Neural cell (in vitro differentiated cells): ENCODE measurements around the gene TBX15. TPM values are rescaled to one million over a fixed set of nuclear protein-coding genes. Genes with fewer than 3 reads are reported as not detected.

ENCODE experiments used
- H2AFZ ChIP-seq: fragments of 200-600, 300-800 bp; sonication (generic), shearing (Covaris generic); 2 replicates; pipeline ENCODE4 v1.6.0; 2014; ENCODE audit warnings: low read depth, mild to moderate bottlenecking, antibody characterized with exemption, low read length, moderate library complexity
- H3F3A ChIP-seq: fragments of 200-600 bp; shearing (Covaris generic); 2 replicates; pipeline ENCODE4 v1.6.1; 2016; ENCODE audit warnings: mild to moderate bottlenecking, moderate library complexity, mixed read lengths, antibody characterized with exemption, low read length; ENCODE audit not compliant: insufficient read depth, poor library complexity, severe bottlenecking
- H3K27ac ChIP-seq: fragments of 200-600, 300-800 bp; sonication (generic), shearing (Covaris generic); 2 replicates; pipeline ENCODE4 v1.5.1; 2014; ENCODE audit warnings: mild to moderate bottlenecking, low read length, moderate library complexity
- H3K27me3 ChIP-seq: fragments of 300-800, 200-600 bp; sonication (generic), shearing (Covaris generic); 2 replicates; pipeline ENCODE4 v1.6.0; 2014; ENCODE audit warnings: mild to moderate bottlenecking, low read depth, low read length, moderate library complexity; ENCODE audit not compliant: insufficient read depth
- H3K36me3 ChIP-seq: fragments of 300-800, 200-600 bp; sonication (generic), shearing (Covaris generic); 2 replicates; pipeline ENCODE4 v1.5.1; 2014; ENCODE audit warnings: mild to moderate bottlenecking, antibody characterized with exemption, low read length, moderate library complexity; ENCODE audit not compliant: insufficient read depth
- H3K4me2 ChIP-seq: fragments of 300-800, 200-600 bp; sonication (generic), shearing (Covaris generic); 2 replicates; pipeline ENCODE4 v1.6.0; 2014; ENCODE audit warnings: mild to moderate bottlenecking, low read length
- H3K4me3 ChIP-seq: fragments of 300-800, 200-600 bp; sonication (generic), shearing (Covaris generic); 2 replicates; pipeline ENCODE4 v1.5.1; 2014; ENCODE audit warnings: mild to moderate bottlenecking, low read length, moderate library complexity
- H3K79me2 ChIP-seq: fragments of 200-600 bp; shearing (Covaris generic); replicated peaks from 2 replicates; pipeline ENCODE4 v1.6.0; 2014; ENCODE audit warnings: mild to moderate bottlenecking, low read length, moderate library complexity; ENCODE audit not compliant: insufficient read depth
- H3K9ac ChIP-seq: fragments of 300-800, 200-600 bp; sonication (generic), shearing (Covaris generic); 2 replicates; pipeline ENCODE4 v1.6.1; 2016; ENCODE audit warnings: mild to moderate bottlenecking, low read length, mixed read lengths
- H3K9me2 ChIP-seq: fragments of 200-600 bp; shearing (Covaris generic); 2 replicates; pipeline ENCODE4 v1.6.1; 2016; ENCODE audit warnings: mild to moderate bottlenecking, low read length, mixed read lengths; ENCODE audit not compliant: insufficient read depth
- H3K9me3 ChIP-seq: fragments of 200-600, 300-800 bp; sonication (generic), shearing (Covaris generic); 2 replicates; pipeline ENCODE4 v1.6.1; 2016; ENCODE audit warnings: mild to moderate bottlenecking, mixed run types, low read length, moderate library complexity, mixed read lengths
- H4K20me1 ChIP-seq: fragments of 200-600 bp; shearing (Covaris generic); 2 replicates; pipeline ENCODE4 v1.6.1; 2016; ENCODE audit warnings: mild to moderate bottlenecking, mixed run types; ENCODE audit not compliant: insufficient read depth
- EP300 ChIP-seq: fragments of 450-650 bp; conservative IDR thresholded peaks from 2 replicates; pipeline ENCODE4 v1.6.1; 2014; ENCODE audit warnings: antibody characterized with exemption, mild to moderate bottlenecking, moderate library complexity; ENCODE audit not compliant: poor library complexity, severe bottlenecking
- EZH2 ChIP-seq: fragments of 200-600, 300-800 bp; shearing (Covaris generic), sonication (generic); IDR thresholded peaks from 2 replicates; pipeline ENCODE4 v1.6.1; 2014; ENCODE audit warnings: antibody characterized with exemption, low read length, borderline replicate concordance, mild to moderate bottlenecking; ENCODE audit not compliant: insufficient read depth, poor library complexity, severe bottlenecking
- MXI1 ChIP-seq: fragments of 450-650 bp; conservative IDR thresholded peaks from 2 replicates; pipeline ENCODE4 v1.6.1; 2014; ENCODE audit warnings: antibody characterized with exemption, mild to moderate bottlenecking; ENCODE audit not compliant: poor library complexity, severe bottlenecking
- POLR2AphosphoS5 ChIP-seq: IDR thresholded peaks from 2 replicates; pipeline ENCODE4 v1.6.1; 2012
- RAD21 ChIP-seq: fragments of 450-650 bp; conservative IDR thresholded peaks from 2 replicates; pipeline ENCODE4 v1.6.1; 2014; ENCODE audit warnings: antibody characterized with exemption, mild to moderate bottlenecking, moderate library complexity
- SMC3 ChIP-seq: fragments of 450-650 bp; conservative IDR thresholded peaks from 2 replicates; pipeline ENCODE4 v1.6.1; 2014; ENCODE audit warnings: antibody characterized with exemption, mild to moderate bottlenecking, moderate library complexity; ENCODE audit not compliant: poor library complexity
- TAF1 ChIP-seq: IDR thresholded peaks from 2 replicates; pipeline ENCODE4 v1.6.1; 2012; ENCODE audit warnings: low read depth
- polyA plus RNA-seq: library from polyadenylated mRNA; depleted of rRNA; stranded (reverse); fragments of >200 nt; gene quantifications from 2 replicates; pipeline ENCODE4 v1.2.3, GENCODE V29; 2014
- TF ChIP-seq, protein P1 (sequence below): IDR thresholded peaks from 2 replicates; pipeline ENCODE4 v1.6.1; 2012; ENCODE audit warnings: borderline replicate concordance
- TF ChIP-seq, protein P2 (sequence below): fragments of 450-650 bp; IDR thresholded peaks from 2 replicates; pipeline ENCODE4 v1.5.1; 2014; ENCODE audit warnings: antibody characterized with exemption, mild to moderate bottlenecking, moderate library complexity; ENCODE audit not compliant: poor library complexity, severe bottlenecking

Gene TBX15
- polyA plus RNA-seq, 1 donor from 2014 or later, result 0.10 TPM

DNA sequence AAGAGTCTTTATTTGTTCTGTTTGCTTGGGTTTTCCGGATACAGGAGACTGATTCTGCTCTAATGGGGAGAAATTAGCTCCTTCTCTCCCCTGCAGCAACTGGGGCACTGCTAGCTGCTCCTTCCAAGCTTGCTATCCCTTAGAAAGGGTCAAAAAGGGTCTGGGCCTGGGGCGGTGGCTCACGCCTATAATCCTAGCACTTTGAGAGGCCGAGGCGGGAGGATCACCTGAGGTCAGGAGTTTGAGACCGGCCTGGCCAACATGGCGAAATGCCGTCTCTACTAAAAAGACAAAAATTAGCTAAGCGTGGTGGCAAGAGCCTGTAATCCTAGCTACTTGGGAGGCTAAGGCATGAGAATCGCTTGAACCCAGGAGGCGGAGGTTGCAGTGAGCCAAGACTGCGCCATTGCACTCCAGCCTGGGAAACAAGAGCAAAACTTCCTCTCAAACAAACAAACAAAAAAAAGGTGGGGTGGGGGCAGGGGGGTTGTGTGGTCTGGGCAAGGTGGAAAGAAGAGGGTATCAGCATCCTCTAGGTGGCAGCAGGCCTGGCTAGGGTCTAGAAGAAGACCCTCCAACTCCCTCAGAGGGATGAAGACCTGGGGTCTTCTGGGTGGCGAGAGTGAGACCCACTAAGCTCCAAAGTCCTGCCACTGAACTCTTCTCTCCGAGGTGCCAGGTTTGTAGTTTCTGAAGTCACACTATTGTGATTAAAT is 15.4 kb upstream of the TBX15 start:
- TF ChIP-seq SMC3, result no peak
- no peak for TF ChIP-seq EZH2
- no peak for TF ChIP-seq TAF1
- TF ChIP-seq, protein P1, sequence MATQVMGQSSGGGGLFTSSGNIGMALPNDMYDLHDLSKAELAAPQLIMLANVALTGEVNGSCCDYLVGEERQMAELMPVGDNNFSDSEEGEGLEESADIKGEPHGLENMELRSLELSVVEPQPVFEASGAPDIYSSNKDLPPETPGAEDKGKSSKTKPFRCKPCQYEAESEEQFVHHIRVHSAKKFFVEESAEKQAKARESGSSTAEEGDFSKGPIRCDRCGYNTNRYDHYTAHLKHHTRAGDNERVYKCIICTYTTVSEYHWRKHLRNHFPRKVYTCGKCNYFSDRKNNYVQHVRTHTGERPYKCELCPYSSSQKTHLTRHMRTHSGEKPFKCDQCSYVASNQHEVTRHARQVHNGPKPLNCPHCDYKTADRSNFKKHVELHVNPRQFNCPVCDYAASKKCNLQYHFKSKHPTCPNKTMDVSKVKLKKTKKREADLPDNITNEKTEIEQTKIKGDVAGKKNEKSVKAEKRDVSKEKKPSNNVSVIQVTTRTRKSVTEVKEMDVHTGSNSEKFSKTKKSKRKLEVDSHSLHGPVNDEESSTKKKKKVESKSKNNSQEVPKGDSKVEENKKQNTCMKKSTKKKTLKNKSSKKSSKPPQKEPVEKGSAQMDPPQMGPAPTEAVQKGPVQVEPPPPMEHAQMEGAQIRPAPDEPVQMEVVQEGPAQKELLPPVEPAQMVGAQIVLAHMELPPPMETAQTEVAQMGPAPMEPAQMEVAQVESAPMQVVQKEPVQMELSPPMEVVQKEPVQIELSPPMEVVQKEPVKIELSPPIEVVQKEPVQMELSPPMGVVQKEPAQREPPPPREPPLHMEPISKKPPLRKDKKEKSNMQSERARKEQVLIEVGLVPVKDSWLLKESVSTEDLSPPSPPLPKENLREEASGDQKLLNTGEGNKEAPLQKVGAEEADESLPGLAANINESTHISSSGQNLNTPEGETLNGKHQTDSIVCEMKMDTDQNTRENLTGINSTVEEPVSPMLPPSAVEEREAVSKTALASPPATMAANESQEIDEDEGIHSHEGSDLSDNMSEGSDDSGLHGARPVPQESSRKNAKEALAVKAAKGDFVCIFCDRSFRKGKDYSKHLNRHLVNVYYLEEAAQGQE, result no peak
- no peak for TF ChIP-seq POLR2AphosphoS5
- TF ChIP-seq MXI1, result no peak
- no peak for TF ChIP-seq EP300
- H3K9me2 ChIP-seq, result no peaks in the 10 kb centered on the region
- H3K4me3 ChIP-seq, result no peak overlapping the region
- no peak overlapping the region for H3K4me2 ChIP-seq
- H3K27ac ChIP-seq, result no peak overlapping the region
- no peak overlapping the region for H2AFZ ChIP-seq
- H3K9me3 ChIP-seq, result peaks cover 7% of the 10 kb centered on the region
- no peaks in the 10 kb centered on the region for H3K36me3 ChIP-seq
- H3K27me3 ChIP-seq, result peaks cover 100% of the 10 kb centered on the region
- H4K20me1 ChIP-seq, result no peaks in the 10 kb centered on the region
- no peak overlapping the region for H3K9ac ChIP-seq
- no peaks in the 10 kb centered on the region for H3F3A ChIP-seq
- H3K79me2 ChIP-seq, result no peaks in the 10 kb centered on the region

DNA sequence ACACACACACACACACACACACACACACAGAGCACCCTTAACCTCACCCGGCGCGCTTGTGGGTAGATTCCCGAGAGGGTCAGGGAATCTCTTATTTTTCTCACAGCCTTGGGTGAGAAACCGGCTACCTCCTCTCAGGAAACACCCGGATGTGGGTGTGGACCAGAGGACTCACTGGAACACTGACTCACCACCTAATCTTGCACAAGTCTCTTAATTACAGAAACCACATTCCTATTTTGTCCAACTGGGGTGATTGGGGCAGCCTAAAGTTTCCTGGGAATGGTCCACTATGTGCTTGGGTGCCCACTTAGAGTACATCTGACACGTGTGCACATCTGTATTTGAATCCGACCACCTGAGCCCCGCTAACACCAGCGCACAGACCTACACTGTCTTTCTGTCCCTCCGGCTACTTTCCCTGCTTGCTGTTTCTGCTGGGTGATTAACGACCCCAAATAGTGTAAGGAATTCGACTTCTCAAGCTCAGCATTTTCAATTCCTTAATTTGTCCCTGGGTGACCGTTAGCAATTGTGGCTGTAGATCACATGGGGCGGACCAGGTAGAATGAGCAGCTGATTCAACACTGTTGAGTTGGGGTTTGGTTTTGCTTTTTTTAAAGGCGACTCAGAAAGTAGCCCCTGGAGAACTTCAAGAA is 14.0 kb upstream of the TBX15 start:
- no peak overlapping the region for H3K4me3 ChIP-seq
- no peaks in the 10 kb centered on the region for H3K36me3 ChIP-seq

More for the DNA sequence above, 14.0 kb upstream of the TBX15 start:
- H3K4me2 ChIP-seq, result no peak overlapping the region
- no peak overlapping the region for H2AFZ ChIP-seq
- peaks cover 7% of the 10 kb centered on the region for H3K9me3 ChIP-seq
- H3K9me2 ChIP-seq, result no peaks in the 10 kb centered on the region
- H3F3A ChIP-seq, result no peaks in the 10 kb centered on the region
- H3K27ac ChIP-seq, result no peak overlapping the region
- H4K20me1 ChIP-seq, result no peaks in the 10 kb centered on the region
- no peak overlapping the region for H3K9ac ChIP-seq
- peaks cover 99% of the 10 kb centered on the region for H3K27me3 ChIP-seq
- TF ChIP-seq, protein P2, sequence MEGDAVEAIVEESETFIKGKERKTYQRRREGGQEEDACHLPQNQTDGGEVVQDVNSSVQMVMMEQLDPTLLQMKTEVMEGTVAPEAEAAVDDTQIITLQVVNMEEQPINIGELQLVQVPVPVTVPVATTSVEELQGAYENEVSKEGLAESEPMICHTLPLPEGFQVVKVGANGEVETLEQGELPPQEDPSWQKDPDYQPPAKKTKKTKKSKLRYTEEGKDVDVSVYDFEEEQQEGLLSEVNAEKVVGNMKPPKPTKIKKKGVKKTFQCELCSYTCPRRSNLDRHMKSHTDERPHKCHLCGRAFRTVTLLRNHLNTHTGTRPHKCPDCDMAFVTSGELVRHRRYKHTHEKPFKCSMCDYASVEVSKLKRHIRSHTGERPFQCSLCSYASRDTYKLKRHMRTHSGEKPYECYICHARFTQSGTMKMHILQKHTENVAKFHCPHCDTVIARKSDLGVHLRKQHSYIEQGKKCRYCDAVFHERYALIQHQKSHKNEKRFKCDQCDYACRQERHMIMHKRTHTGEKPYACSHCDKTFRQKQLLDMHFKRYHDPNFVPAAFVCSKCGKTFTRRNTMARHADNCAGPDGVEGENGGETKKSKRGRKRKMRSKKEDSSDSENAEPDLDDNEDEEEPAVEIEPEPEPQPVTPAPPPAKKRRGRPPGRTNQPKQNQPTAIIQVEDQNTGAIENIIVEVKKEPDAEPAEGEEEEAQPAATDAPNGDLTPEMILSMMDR, result no peak
- TF ChIP-seq EP300, result no peak
- no peak for TF ChIP-seq EZH2
- no peak for TF ChIP-seq POLR2AphosphoS5
- TF ChIP-seq TAF1, result no peak
- TF ChIP-seq RAD21, result no peak
- TF ChIP-seq, protein P1, result no peak
- TF ChIP-seq MXI1, result no peak
- TF ChIP-seq SMC3, result no peak
- no peaks in the 10 kb centered on the region for H3K79me2 ChIP-seq
